Stimulated activated CD8-positive, alpha-beta memory T cell treated with anti-CD3 and anti-CD28 coated beads, Interleukin-15, amount 100 ng/mL, for 1 hour (primary cell): Measurements from ENCODE around the gene ZC3H8.

ENCODE experiments used
- DNase-seq: peaks from one replicate; pipeline ENCODE4 v3.0.0-alpha.2; 2020; ENCODE audit warnings: low read depth

Gene ZC3H8

GRCh38 chr2:112195167-112195766, 59.6 kb downstream of the ZC3H8 start:
- DNase-seq, result no peak

GRCh38 chr2:112194482-112194881, 60.4 kb downstream of the ZC3H8 start:
- DNase-seq, result no peak

GRCh38 chr2:112194028-112194427, 60.8 kb downstream of the ZC3H8 start:
- no peak for DNase-seq

- DNase-seq, result no peak
These were observed 65.8 kb downstream of the ZC3H8 start for GRCh38 chr2:112189001-112189556.

GRCh38 chr2:112187805-112188596, 66.8 kb downstream of the ZC3H8 start:
- DNase-seq, result peak; percentile 44

- DNase-seq, result no peak
These were observed 67.7 kb downstream of the ZC3H8 start for GRCh38 chr2:112187046-112187715.

- no peak for DNase-seq
These were observed 69.7 kb downstream of the ZC3H8 start for GRCh38 chr2:112185131-112185530.

- DNase-seq, result no peak
These were observed 70.7 kb downstream of the ZC3H8 start for GRCh38 chr2:112184121-112184520.

- DNase-seq, result no peak
These were observed 71.4 kb downstream of the ZC3H8 start for GRCh38 chr2:112183327-112184025.

GRCh38 chr2:112182581-112183034, 72.2 kb downstream of the ZC3H8 start:
- DNase-seq, result no peak

GRCh38 chr2:112181571-112182290, 73.1 kb downstream of the ZC3H8 start:
- DNase-seq, result no peak

GRCh38 chr2:112175958-112176573, 78.8 kb downstream of the ZC3H8 start:
- no peak for DNase-seq

- no peak for DNase-seq
These were observed 79.5 kb downstream of the ZC3H8 start for GRCh38 chr2:112175333-112175732.

- DNase-seq, result no peak
These were observed 80.5 kb downstream of the ZC3H8 start for GRCh38 chr2:112174383-112174782.

- DNase-seq, result no peak
These were observed 81.1 kb downstream of the ZC3H8 start for GRCh38 chr2:112173646-112174319.

- no peak for DNase-seq
These were observed 84.3 kb downstream of the ZC3H8 start for GRCh38 chr2:112170495-112170894.

- no peak for DNase-seq
These were observed 86.3 kb downstream of the ZC3H8 start for GRCh38 chr2:112168422-112169124.

- no peak for DNase-seq
These were observed 87.9 kb downstream of the ZC3H8 start for GRCh38 chr2:112166806-112167499.

GRCh38 chr2:112165296-112165695, 89.5 kb downstream of the ZC3H8 start:
- no peak for DNase-seq
